Osteoblast (primary cell): ENCODE data around the gene BRCA2. TPM values are rescaled to one million over a fixed set of nuclear protein-coding genes. Genes with fewer than 3 reads are reported as not detected.
"Not testable (repeated sequence)": the region's sequence is repeated elsewhere in the genome, so short reads cannot be mapped to it uniquely, and the experiment has no call there.

ENCODE experiments used
- DNase-seq: peaks from one replicate; pipeline ENCODE4 v3.0.0; 2011; ENCODE audit warnings: low spot score, mixed read lengths; ENCODE audit not compliant: insufficient read length; ENCODE audit errors: missing footprints
- H2AFZ ChIP-seq: 2 replicates; pipeline ENCODE4 v1.6.0; 2011; ENCODE audit warnings: mild to moderate bottlenecking, low read length
- H3K27ac ChIP-seq: 2 replicates; pipeline ENCODE4 v1.5.1; 2011; ENCODE audit warnings: mild to moderate bottlenecking, low read depth, low read length, moderate library complexity
- H3K27me3 ChIP-seq: 2 replicates; pipeline ENCODE4 v1.6.0; 2012; ENCODE audit warnings: mild to moderate bottlenecking, control low read depth, inconsistent platforms, low read length, moderate library complexity; ENCODE audit not compliant: insufficient read depth
- H3K36me3 ChIP-seq: 2 replicates; pipeline ENCODE4 v1.5.1; 2011; ENCODE audit warnings: mild to moderate bottlenecking, low read length, control low read depth, moderate library complexity; ENCODE audit not compliant: insufficient read depth
- H3K4me1 ChIP-seq: 2 replicates; pipeline ENCODE4 v1.5.1; 2011; ENCODE audit warnings: mild to moderate bottlenecking, low read length, control low read depth, moderate library complexity; ENCODE audit not compliant: insufficient read depth
- H3K4me2 ChIP-seq: 2 replicates; pipeline ENCODE4 v1.6.0; 2011; ENCODE audit warnings: mild to moderate bottlenecking, low read length; ENCODE audit not compliant: insufficient read depth
- H3K4me3 ChIP-seq: fragments of 200-600 bp; sonication (generic); 3 replicates; pipeline ENCODE4 v1.5.1; 2012; ENCODE audit warnings: mild to moderate bottlenecking, low read length, inconsistent platforms; ENCODE audit not compliant: insufficient read depth
- H3K79me2 ChIP-seq: 2 replicates; pipeline ENCODE4 v1.6.0; 2012; ENCODE audit warnings: mild to moderate bottlenecking, low read length, control low read depth, inconsistent platforms; ENCODE audit not compliant: insufficient read depth
- H3K9me3 ChIP-seq: 2 replicates; pipeline ENCODE4 v1.5.1; 2011; ENCODE audit warnings: low read depth, low read length, control low read depth
- H4K20me1 ChIP-seq: 2 replicates; pipeline ENCODE4 v1.6.0; 2012; ENCODE audit warnings: mild to moderate bottlenecking, low read length, control low read depth; ENCODE audit not compliant: insufficient read depth
- total RNA-seq: library from RNA; depleted of rRNA; stranded (reverse); fragments of >200 nt; gene quantifications from 2 replicates; pipeline ENCODE4 v1.2.3, GENCODE V29; 2012
- TF ChIP-seq, protein P1 (sequence below): IDR thresholded peaks from 2 replicates; pipeline ENCODE4 v1.5.1; 2011; ENCODE audit warnings: mild to moderate bottlenecking, low read depth, low read length, moderate library complexity; ENCODE audit errors: extremely low read depth

BRCA2 gene
- total RNA-seq, 1 donor: 4.7 TPM

DNA sequence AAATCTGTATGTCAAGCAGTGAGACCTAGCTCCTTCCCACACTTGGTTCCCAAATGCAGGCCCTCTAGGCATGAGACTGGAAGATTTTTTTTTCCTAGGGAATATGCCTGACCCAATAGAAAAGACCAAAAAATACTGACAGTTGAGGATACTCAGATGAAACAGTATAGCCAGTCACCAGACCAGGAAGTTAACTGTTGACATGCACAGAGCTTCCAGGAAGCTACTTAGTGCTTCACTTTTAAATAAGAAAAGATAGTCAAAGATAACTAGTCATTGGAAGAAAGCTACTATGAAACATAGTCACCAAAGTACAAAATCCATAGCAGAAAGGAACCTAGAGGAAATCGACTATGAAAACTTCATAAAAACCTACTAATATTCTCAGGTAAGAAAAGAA is 32.3 kb downstream of the BRCA2 start:
- no peaks in the 10 kb centered on the region for H3K79me2 ChIP-seq
- peak overlapping the region; percentile 10 for H2AFZ ChIP-seq
- TF ChIP-seq, protein P1, sequence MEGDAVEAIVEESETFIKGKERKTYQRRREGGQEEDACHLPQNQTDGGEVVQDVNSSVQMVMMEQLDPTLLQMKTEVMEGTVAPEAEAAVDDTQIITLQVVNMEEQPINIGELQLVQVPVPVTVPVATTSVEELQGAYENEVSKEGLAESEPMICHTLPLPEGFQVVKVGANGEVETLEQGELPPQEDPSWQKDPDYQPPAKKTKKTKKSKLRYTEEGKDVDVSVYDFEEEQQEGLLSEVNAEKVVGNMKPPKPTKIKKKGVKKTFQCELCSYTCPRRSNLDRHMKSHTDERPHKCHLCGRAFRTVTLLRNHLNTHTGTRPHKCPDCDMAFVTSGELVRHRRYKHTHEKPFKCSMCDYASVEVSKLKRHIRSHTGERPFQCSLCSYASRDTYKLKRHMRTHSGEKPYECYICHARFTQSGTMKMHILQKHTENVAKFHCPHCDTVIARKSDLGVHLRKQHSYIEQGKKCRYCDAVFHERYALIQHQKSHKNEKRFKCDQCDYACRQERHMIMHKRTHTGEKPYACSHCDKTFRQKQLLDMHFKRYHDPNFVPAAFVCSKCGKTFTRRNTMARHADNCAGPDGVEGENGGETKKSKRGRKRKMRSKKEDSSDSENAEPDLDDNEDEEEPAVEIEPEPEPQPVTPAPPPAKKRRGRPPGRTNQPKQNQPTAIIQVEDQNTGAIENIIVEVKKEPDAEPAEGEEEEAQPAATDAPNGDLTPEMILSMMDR: no peak
- no peak overlapping the region for H3K27ac ChIP-seq
- no peaks in the 10 kb centered on the region for H3K27me3 ChIP-seq
- H3K4me1 ChIP-seq: no peaks in the 10 kb centered on the region
- no peaks in the 10 kb centered on the region for H4K20me1 ChIP-seq
- peaks cover 5% of the 10 kb centered on the region for H3K36me3 ChIP-seq
- H3K4me3 ChIP-seq: no peak overlapping the region
- H3K4me2 ChIP-seq: no peak overlapping the region
- no peak for DNase-seq
- no peaks in the 10 kb centered on the region for H3K9me3 ChIP-seq

DNA sequence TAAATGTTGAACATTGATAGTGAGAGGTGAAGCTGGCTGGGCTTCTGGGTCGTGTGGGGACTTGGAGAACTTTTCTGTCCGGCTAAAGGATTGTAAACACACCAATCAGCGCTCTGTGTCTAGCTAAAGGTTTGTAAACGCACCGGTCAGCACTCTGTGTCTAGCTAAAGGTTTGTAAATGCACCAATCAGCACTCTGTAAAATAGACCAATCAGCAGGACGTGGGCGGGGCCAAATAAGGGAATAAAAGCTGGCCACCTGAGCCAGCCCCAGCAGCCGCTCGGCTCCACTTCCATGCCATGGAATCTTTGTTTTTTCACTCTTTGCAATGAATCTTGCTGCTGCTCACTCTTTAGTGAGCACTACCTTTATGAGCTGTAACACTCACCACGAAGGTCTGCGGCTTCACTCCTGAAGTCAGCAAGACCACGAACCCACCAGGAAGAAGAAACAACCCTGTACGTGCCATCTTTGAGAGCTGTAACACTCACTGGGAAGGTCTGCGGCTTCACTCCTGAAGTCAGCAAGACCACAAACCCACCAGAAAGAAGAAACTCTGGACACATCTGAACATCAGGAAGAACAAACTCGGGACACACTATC is 35.6 kb downstream of the BRCA2 start:
- H3K9me3 ChIP-seq, DNase-seq, H3K79me2 ChIP-seq, H2AFZ ChIP-seq, H3K4me1 ChIP-seq, H3K4me3 ChIP-seq, H4K20me1 ChIP-seq, H3K36me3 ChIP-seq, H3K27me3 ChIP-seq, H3K4me2 ChIP-seq, H3K27ac ChIP-seq: not testable (repeated sequence)

DNA sequence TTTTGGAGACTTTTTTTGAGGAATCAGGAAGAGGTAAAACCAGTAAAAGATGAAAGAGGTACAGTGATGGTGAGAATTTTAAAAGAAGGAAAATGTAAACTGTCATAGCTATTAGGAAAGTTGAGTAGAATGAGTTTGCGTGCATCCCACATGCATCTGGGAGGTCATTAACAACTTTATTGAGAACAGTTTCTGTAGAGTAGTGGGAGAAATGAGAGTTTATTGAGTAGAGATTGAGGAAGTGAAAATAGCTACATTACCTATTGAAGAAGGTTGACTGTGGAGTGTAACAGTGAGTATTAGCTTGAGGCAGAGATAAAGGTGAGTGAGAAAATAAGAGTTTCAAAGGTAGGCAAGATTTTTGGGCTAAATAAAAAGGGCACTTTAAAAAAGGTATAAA is 38.7 kb downstream of the BRCA2 start:
- Histone ChIP-seq H3K4me2 (no peak overlapping the region), H3K79me2 (no peaks in the 10 kb centered on the region), H3K27me3 (no peaks in the 10 kb centered on the region), H3K36me3 (no peaks in the 10 kb centered on the region), H3K4me1 (no peaks in the 10 kb centered on the region), H3K4me3 (no peak overlapping the region), H3K9me3 (no peaks in the 10 kb centered on the region), H4K20me1 (no peaks in the 10 kb centered on the region), H2AFZ (no peak overlapping the region), H3K27ac (no peak overlapping the region)
- DNase-seq: no peak
- TF ChIP-seq, protein P1: no peak

DNA sequence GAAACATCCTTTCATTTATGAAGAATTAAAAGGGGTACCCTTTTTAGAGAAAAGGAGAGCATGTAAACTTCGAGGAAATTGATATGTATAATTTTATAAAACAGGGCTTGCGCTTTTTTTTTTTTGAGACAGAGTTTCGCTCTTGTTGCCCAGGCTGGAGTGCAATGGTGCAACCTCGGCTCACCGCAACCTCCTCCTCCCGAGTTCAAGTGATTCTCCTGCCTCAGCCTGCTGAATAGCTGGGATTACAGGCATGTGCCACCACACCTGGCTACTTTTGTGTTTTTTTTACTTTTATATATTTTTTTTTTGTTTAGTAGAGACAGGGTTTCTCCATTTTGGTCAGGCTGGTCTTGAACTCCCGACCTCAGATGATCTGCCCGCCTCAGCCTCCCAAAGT is 40.6 kb downstream of the BRCA2 start:
- H3K4me3 ChIP-seq: not testable (repeated sequence)

DNA sequence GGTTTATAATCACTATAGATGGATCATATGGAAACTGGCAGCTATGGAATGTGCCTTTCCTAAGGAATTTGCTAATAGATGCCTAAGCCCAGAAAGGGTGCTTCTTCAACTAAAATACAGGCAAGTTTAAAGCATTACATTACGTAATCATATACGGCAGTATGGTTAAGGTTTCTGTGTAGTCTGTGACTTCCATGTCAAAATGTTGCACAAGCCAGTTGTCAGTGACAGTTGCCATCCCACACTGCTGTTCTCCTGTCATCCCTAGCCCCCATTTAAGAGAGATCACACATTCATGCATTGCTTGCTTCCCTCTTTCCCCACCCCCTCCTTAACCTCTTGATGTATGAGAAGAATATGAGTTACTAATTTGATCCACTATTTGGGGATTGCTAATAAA is 47.3 kb downstream of the BRCA2 start:
- no peaks in the 10 kb centered on the region for H3K9me3 ChIP-seq
- no peaks in the 10 kb centered on the region for H3K36me3 ChIP-seq
- TF ChIP-seq, protein P1: no peak
- no peak overlapping the region for H2AFZ ChIP-seq
- no peaks in the 10 kb centered on the region for H3K79me2 ChIP-seq
- no peak overlapping the region for H3K4me3 ChIP-seq
- H3K27me3 ChIP-seq: no peaks in the 10 kb centered on the region
- H3K4me2 ChIP-seq: no peak overlapping the region
- no peaks in the 10 kb centered on the region for H4K20me1 ChIP-seq
- DNase-seq: no peak
- H3K4me1 ChIP-seq: no peaks in the 10 kb centered on the region
- H3K27ac ChIP-seq: no peak overlapping the region

More for the DNA sequence above, 40.6 kb downstream of the BRCA2 start:
- H3K9me3 ChIP-seq, H2AFZ ChIP-seq, H4K20me1 ChIP-seq, H3K27ac ChIP-seq, DNase-seq, H3K79me2 ChIP-seq, H3K4me1 ChIP-seq, H3K27me3 ChIP-seq, H3K4me2 ChIP-seq, H3K36me3 ChIP-seq: not testable (repeated sequence)
